Mesothelial cell of epicardium (in vitro differentiated cells): ENCODE data around the gene SLC17A7. TPM values are rescaled to one million over a fixed set of nuclear protein-coding genes. Genes with fewer than 3 reads are reported as not detected.

ENCODE experiments used
- DNase-seq, 2 experiments: peaks; one replicate each; pipeline ENCODE4 v3.0.0; 2021; ENCODE audit warnings: low spot score in 2 of 2; ENCODE audit not compliant: unreplicated experiment in 2 of 2
- H3K27ac Mint-ChIP-seq: 2 replicates; pipeline ENCODE4 v1.8.0; 2021; ENCODE audit warnings: mixed read lengths
- H3K27me3 Mint-ChIP-seq: 2 replicates; pipeline ENCODE4 v1.8.0; 2021; ENCODE audit warnings: low read depth, mixed read lengths
- H3K36me3 Mint-ChIP-seq: 2 replicates; pipeline ENCODE4 v1.8.0; 2021; ENCODE audit warnings: mixed read lengths
- H3K4me1 Mint-ChIP-seq: 2 replicates; pipeline ENCODE4 v1.8.0; 2021; ENCODE audit warnings: mixed read lengths
- H3K4me3 Mint-ChIP-seq: 2 replicates; pipeline ENCODE4 v1.8.0; 2021; ENCODE audit warnings: mild to moderate bottlenecking, moderate library complexity, mixed read lengths
- H3K9me3 Mint-ChIP-seq: 2 replicates; pipeline ENCODE4 v1.8.0; 2021; ENCODE audit warnings: mixed read lengths
- total RNA-seq: library from RNA; stranded (reverse); gene quantifications from 3 replicates; pipeline ENCODE4 v1.2.1, GENCODE V29; 2021
- TF ChIP-seq, protein P1 (sequence below): fragments of 200-600 bp; sonication (generic); IDR thresholded peaks from one replicate; pipeline ENCODE4 v1.5.0; 2021; ENCODE audit warnings: antibody characterized with exemption; ENCODE audit not compliant: unreplicated experiment

Gene SLC17A7
- total RNA-seq, 1 donor from 2014 or later = 0.45 TPM

DNA sequence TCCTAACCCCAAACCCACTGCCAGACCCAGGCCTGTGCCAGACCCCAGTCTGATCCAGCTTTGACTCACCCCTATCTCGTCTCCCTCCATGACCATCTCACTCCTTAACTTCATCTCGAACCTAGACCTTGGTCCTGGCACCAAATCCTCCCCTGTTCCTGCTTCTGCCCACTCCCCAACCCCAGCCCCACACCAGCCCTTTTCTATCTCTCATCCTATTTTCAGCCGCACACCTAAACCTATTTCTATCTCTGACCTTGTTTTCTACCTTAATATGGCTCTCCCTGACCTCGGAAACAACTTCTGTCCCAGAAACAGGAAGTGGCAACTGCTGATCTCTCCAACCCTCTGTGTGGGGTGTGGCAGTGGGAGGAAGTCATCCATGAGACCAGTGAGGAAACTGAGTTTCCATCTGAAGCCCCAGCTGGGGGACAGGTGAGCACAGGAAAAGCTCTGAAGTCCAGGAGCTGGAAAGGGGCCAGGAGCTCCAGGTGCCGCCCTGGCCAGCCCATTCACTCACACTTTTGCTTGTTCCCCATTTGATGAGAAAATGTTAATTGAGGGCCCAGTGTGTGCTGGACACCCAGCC is 31.8 kb downstream of the SLC17A7 start:
- peaks cover 28% of the 10 kb centered on the region for H3K27me3 Mint-ChIP-seq
- no peak overlapping the region for H3K4me3 Mint-ChIP-seq
- H3K36me3 Mint-ChIP-seq = no peaks in the 10 kb centered on the region
- DNase-seq = no peak
- TF ChIP-seq, protein P1, sequence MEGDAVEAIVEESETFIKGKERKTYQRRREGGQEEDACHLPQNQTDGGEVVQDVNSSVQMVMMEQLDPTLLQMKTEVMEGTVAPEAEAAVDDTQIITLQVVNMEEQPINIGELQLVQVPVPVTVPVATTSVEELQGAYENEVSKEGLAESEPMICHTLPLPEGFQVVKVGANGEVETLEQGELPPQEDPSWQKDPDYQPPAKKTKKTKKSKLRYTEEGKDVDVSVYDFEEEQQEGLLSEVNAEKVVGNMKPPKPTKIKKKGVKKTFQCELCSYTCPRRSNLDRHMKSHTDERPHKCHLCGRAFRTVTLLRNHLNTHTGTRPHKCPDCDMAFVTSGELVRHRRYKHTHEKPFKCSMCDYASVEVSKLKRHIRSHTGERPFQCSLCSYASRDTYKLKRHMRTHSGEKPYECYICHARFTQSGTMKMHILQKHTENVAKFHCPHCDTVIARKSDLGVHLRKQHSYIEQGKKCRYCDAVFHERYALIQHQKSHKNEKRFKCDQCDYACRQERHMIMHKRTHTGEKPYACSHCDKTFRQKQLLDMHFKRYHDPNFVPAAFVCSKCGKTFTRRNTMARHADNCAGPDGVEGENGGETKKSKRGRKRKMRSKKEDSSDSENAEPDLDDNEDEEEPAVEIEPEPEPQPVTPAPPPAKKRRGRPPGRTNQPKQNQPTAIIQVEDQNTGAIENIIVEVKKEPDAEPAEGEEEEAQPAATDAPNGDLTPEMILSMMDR = no peak
- H3K27ac Mint-ChIP-seq = no peak overlapping the region
- H3K4me1 Mint-ChIP-seq = peaks cover 23% of the 10 kb centered on the region
- no peaks in the 10 kb centered on the region for H3K9me3 Mint-ChIP-seq

DNA sequence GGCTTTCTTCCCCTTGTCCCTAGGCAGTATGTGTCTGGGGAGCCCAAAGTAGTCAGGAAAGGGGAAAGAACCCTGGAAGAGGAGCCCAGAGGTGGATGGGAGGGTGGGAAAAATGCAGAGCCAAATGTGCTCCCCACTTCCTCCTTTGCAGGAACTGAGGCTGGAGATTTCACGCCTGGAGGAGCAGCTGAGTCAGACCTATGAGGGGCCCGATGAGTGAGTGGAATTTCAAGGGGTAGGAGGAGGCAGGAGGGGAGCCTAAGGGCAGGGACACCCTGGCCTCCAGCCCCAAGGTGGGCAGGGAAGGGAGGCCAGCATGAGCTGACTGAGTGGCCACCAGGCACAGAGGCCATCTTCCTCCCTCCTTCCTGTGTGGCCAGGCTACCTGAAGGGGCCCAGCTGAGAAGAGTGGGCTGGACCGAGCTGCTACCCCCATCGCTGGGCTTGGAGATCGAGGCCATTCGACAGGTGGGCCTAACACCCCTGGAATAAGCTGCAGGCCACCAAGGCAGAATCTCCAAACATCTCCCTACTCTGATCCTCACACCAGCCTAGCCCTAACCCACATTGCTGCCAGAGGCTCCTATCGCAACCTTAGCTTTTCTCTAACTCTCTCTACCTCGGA is 32.4 kb downstream of the SLC17A7 start:
- Mint-ChIP-seq H3K9me3 (no peaks in the 10 kb centered on the region), H3K4me3 (no peak overlapping the region), H3K4me1 (peaks cover 23% of the 10 kb centered on the region), H3K27ac (no peak overlapping the region), H3K27me3 (peaks cover 28% of the 10 kb centered on the region), H3K36me3 (no peaks in the 10 kb centered on the region)
- TF ChIP-seq, protein P1 = no peak
- DNase-seq = no peak

DNA sequence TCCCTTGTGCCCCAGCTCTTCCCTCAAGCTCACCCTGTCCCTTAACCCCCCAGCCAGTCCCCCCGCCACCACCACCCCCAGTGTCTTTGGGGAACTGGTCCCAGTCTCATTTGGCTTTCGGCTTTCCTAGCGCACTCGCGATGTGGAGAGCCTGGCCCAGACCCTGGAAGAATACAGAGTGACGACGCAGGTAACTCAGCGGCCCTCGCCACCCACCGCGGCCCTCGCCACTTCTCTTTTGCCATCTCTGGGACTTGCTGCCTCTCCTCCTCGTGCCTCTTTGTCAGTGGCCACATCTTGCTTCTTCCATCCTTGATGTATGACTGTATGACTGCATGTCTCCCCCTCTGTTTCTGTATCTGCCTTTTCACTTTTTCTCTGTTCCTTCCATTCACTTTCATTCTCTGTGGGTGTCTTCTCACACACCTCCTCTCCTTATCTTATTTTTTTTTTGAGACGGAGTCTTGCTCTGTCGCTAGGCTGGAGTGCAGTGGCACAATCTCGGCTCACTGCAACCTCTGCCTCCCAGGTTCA is 33.8 kb downstream of the SLC17A7 start:
- H3K27me3 Mint-ChIP-seq = peaks cover 26% of the 10 kb centered on the region
- peaks cover 17% of the 10 kb centered on the region for H3K4me1 Mint-ChIP-seq
- no peaks in the 10 kb centered on the region for H3K36me3 Mint-ChIP-seq

DNA sequence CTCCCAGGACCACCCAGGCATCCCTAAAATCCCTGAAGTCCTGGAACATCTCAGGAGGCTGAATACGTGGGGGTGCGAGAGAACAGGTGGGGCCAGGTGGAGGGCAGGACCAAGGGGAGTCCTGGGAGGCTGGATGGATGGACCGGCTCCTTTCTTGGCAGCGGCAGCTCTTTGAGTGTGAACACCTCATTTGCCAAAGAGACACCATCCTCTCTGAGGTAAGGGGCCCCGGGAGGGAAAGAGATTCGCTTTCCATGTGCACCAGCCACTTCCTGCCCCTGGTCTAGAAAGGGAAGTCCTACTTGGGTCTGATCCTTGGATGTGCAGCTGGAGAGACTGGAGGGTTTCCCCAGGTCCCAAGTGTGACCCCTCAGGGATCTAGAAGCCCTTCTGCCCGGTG is 34.2 kb downstream of the SLC17A7 start:
- Mint-ChIP-seq H3K4me3 (no peak overlapping the region), H3K9me3 (no peaks in the 10 kb centered on the region), H3K27me3 (peaks cover 23% of the 10 kb centered on the region), H3K4me1 (peaks cover 13% of the 10 kb centered on the region), H3K36me3 (no peaks in the 10 kb centered on the region), H3K27ac (no peak overlapping the region)
- TF ChIP-seq, protein P1 = no peak
- no peak for DNase-seq

More for the DNA sequence above, 33.8 kb downstream of the SLC17A7 start:
- H3K27ac Mint-ChIP-seq = no peak overlapping the region
- H3K4me3 Mint-ChIP-seq = no peak overlapping the region
- TF ChIP-seq, protein P1 = no peak
- H3K9me3 Mint-ChIP-seq = no peaks in the 10 kb centered on the region
- no peak for DNase-seq

DNA sequence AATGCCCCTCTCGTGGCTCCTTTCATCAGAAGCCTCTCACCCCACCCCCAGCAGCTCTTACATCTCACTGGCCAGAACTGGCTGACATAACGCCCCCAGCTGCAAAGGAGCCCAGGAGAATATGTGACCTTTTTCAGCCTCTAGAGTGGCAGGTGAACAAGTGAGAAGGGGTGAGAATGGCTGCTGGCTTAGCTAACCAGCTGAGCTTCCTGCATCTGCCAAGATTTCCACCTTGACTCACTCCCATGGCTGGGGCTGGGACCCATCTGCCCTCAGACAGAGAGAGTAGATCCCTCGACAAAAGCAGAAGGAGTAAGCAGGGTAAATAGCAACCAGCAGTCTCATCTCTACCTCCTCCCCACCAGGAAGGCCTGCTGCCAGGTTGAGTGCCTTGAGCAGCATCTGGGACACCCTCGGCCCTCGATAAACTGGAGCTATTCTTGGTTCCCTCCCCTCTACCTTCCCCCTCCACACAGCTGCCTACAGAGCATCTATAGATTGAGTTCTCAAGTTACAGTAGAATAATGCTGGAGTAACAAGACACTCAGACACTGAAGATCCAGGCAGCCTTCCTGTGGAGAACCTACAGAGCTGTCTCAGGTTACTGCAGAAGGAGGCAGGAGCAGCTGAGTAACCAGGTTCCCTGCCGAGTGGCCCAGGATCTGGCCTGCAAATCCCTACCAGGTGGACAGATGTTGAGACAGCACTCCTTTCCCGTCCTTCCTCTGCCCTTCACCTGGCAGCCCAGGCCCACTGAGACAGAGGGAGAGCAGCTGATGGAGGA is 37.7 kb downstream of the SLC17A7 start:
- TF ChIP-seq, protein P1 = no peak
- peak overlapping the region; percentile 74 for H3K27ac Mint-ChIP-seq
- no peaks in the 10 kb centered on the region for H3K9me3 Mint-ChIP-seq
- H3K36me3 Mint-ChIP-seq = no peaks in the 10 kb centered on the region
- DNase-seq = peak in 1 of 2 experiments; percentile 45
- peaks cover 13% of the 10 kb centered on the region for H3K27me3 Mint-ChIP-seq
- no peak overlapping the region for H3K4me3 Mint-ChIP-seq
- H3K4me1 Mint-ChIP-seq = peaks cover 13% of the 10 kb centered on the region
